Superior temporal gyrus (tissue), 1 donor: ENCODE measurements around the gene PPP2R5D.
"Not testable (repeated sequence)": the region's sequence is repeated elsewhere in the genome, so short reads cannot be mapped to it uniquely, and the experiment has no call there.

Experiments used
- DNase-seq: peaks from one replicate; pipeline ENCODE4 v3.0.0-alpha.2; 2016; ENCODE audit errors: extremely low spot score

PPP2R5D gene

DNA sequence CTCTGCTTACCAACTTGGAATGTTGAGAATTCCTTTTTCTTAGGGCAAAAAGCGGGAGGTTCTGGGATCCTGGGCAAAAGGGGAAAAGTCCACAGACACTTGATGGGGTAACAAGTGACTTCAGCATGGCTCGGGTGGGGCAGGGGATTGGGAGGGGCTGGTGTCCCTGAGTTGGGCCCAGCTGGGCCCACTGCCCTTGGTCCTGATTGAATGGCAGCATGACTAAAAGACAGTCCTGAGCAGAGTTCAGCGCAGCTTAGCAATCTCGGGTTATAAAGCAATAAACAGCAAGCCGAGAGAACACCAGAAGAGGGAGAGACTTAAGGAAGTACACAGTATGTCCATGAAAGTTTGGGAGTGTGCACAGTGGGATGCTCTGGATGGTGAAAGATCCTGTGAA, 5.6 kb downstream of the PPP2R5D start:
- DNase-seq: no peak

DNA sequence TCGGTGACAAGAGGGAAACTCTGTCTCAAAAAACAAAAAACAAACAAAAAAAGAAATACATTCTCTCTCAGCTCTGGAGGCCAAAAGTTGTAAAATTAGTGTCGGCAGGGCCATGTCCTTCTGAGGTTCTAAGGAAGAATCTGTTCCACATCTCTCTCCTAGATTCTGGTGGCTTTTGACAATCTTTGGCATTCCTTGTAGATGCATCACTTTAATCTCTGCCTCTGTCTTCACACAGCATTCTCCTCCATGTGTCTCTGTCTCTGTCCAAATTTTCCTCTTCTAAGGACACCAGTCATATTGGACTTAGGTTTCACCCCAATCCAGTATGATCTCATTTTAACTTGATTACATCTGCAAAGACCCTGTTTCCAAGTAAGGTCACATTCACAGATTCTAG, 9.1 kb downstream of the PPP2R5D start:
- no peak for DNase-seq

- peak; percentile 29 for DNase-seq
These were observed 12.1 kb downstream of the PPP2R5D start for GRCh38 chr6:42996513-42996912.

GRCh38 chr6:42998205-42998604, 13.8 kb downstream of the PPP2R5D start:
- DNase-seq: not testable (repeated sequence)

DNA sequence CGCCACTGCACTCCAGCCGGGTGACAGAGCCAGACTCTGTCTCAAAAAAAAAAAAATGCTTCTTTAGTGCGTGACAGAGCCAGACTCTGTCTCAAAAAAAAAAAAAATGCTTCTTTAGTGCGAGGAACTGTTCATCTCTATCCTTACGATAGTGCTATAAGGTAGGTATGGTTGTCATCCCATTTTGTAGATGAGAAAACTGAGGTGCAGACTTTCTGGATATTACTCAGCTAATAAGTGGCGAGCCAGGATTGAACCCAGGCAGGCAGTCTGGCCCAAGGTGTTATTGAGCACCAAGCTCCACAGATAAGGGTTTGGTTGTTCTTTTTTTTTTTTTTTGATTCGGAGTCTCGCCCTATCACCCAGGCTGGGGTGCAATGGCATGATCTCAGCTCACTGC, 17.5 kb downstream of the PPP2R5D start:
- no peak for DNase-seq

DNA sequence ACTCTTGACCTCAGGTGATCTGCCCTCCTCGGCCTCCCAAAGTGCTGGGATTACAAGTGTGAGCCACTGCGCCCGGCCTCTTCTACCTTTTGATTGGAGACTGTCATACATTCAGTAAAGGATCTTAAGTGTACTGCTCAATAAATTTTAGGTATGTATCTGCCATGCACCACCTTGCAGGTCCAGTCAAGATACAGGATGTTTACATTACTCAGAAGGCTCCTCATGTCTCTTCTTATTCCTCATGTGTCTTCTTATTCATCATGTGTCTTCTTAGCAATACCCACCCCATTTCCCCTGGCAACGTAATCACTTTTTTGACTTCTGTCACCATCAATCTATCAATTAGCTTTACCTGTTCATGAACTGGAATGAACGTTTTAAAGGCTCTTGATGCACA, 21.5 kb downstream of the PPP2R5D start:
- DNase-seq: no peak

- no peak for DNase-seq
These were observed 21.9 kb downstream of the PPP2R5D start for GRCh38 chr6:43006251-43006650.

- DNase-seq: no peak
These were observed 22.8 kb downstream of the PPP2R5D start for GRCh38 chr6:43007126-43007525.

GRCh38 chr6:43009124-43009523, 24.8 kb downstream of the PPP2R5D start:
- DNase-seq: no peak

DNA sequence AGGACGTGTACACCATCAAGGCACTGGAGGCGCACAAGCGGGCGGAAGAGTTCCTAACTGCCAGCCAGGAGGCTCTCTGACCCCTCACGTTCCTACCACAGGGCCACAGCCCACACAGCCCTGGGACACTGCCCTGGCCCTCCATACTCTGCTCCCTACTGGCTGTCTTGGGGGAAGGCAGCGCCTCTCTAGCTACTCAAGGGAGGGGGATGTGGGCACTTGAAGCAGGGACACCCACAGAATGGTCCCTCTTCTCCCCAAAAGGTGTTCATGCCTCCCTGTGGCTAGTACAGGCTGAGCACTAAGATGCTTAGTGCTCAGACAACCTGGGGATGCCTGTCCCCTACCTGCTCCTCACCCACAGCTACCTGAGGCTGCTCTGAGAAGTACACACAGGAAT, 26.8 kb downstream of the PPP2R5D start:
- no peak for DNase-seq

DNA sequence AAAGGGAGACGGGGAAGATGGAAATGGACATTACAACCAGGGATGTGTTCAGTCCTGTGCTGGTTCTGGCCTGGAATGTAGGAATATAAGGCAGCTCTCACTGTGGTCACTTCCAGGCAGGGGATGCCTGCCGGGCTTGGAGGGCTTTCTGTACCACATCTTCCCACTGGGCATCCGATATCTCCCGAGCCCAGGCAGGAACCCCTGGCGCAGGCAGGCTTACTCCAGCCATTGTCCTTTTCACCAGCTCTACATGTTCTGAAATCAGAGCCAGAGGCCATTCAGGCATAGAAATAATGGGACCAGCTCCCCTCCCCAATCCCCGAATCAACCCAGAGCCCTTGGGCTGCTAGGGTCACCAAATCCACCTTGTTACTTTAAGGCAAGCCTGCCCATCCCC, 28.0 kb downstream of the PPP2R5D start:
- no peak for DNase-seq

DNA sequence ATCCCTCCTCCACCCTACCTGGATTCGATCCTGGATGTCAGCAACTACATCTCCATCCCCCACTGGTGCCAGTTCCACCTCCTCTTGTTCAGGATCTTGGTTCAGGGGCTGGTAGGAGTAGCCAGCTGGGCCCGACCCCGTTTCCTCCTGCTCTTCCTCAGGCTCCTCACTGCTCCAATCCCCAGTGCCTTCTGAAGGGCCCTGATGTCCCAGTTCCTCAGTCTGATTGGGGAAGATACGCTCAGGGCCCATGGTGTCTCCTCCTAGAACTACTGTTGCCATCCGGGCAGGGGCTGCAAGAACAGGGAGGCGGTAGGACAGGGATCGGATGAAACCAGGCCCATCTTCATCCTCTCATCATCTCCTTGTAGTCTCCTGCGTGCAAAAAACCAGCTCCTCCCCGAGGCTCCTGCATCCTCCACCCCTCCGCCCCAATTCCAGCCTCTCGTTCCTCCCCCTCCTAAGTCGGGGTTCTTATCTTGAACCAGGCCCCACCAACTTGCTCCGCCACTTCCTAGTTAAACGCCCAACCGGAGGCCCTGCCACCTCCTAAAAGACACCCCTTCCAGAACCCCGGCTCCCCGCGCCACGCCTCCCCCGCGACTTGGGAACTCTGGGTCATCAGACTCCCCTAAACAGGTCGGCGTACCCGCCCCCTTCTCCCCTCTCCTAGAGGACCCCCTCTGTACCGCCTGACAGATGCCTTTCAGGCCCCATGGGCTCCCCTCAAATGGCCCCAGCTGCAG, 28.9 kb downstream of the PPP2R5D start:
- peak; percentile 27 for DNase-seq

- DNase-seq: peak; percentile 100
These were observed 29.6 kb downstream of the PPP2R5D start, which contains the start of the genes KLHDC3 and MEA1 for GRCh38 chr6:43013843-43014433. TSS of gene KLHDC3 (plus strand) at chr6:43014249. CDS start at chr6:43017193, 2,944 bp downstream. TSS of gene MEA1 (minus strand) at chr6:43013946. CDS start at chr6:43013813, 133 bp downstream.

- no peak for DNase-seq
These were observed 30.1 kb downstream of the PPP2R5D start for GRCh38 chr6:43014434-43014909.

DNA sequence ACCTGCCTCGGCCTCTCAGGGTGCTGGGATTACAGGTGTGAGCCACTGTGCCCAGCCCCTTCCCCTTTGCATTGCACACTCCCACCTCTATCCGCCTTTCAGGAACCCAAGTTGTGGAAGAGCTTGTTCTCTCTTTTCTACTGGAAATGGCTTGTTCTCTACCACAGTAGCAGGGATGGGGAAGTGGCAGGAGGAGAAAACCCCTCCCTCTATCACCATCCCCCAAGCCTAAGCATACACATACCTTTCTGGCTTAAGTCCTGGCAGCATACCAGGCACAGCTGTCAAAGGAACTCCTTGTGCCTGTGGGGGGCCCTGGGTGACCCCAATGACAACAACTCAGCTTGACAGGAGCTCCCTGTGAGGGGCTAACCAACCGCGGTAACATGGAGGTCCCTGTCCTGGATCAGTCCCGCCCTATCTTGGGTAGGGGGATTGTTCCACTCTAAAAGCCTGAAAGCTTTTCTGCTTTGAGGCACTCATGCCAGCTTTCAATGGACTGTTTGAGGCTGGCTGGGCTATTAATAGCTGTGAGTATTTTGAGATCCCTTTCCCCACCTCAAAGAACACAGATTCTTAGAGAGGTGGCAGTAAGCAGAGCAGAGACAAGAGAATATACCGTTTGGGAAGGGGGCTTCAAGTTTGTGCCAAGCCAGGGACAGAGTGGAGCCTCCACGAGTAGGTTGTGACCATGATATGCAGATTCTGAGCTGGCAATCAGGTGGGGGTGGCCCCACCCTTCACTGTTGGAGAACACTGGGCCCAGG, 32.0 kb downstream of the PPP2R5D start:
- DNase-seq: no peak

GRCh38 chr6:43016943-43017334, 32.6 kb downstream of the PPP2R5D start:
- no peak for DNase-seq

GRCh38 chr6:43019152-43019551, 34.8 kb downstream of the PPP2R5D start:
- no peak for DNase-seq

DNA sequence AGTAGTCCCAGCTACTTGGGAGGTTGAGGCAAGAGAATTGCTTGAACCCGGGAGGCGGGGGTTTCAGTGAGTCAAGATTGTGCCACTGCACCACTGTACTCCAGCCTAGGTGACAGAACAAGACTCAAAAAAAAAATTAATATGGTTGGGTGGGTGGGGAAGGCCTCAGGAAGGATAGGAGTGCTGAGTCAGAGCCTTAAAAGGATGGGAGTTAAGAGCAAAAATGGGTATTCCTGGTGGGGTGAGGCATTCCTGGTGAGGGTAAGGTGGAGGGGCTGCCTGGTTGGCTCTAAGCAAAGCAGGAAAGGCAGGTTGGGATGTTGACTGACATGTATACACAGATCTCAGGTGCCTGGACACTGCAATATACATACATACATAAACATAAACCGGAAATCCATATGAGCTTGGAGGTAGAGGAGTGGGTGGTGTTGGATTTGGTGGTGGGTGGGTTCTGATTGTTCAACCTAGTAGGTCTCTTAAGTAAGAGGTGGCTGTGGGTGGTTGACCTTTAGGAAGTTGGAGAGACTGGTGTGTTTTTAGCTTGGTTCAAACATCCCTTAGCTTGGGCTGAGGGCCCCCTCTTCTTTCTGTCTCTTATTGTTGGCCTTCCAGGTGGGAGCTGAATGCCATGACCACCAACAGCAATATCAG, 35.8 kb downstream of the PPP2R5D start:
- DNase-seq: no peak

- no peak for DNase-seq
These were observed 36.5 kb downstream of the PPP2R5D start for GRCh38 chr6:43020847-43021246.

DNA sequence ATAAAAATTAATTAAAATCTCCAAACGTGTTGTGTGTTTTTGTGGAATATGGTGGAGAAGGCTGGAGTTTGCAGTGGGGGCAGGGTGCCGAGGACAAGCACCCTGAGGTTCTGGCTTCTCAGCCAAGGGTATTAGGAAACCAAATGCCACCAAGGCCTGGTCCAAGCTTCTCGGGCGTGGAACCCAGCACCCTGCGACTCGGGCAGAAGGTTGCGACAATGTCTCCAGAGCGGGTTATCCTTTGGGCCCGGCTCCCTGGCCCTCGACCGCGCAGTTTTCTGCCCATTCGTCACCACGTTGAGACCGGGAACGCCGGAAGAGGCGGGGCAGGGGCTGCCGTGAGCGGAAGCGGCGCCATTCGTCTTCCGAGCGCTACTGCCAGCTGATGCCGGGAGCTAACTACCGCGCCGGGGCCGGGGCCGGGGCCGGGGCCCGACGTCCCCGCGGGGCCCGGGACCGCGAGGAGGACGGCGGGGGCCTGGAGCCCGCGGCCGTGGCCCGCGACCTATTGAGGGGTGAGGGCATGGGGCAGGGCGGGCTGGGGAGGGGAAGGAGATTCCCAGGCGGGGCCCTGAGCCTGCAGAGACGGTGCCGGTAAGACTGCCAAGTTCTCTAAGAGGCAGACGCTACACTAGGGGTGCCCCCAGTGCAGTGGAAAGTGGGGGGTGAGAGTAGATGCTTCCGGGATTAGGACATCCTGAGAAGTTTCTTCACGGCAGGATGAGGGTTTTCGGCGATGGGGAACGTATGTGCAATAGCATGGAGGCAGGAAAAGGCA, 37.1 kb downstream of the PPP2R5D start, which contains the start of gene RRP36:
Gene RRP36, plus strand, starts transcription at position 354 of the 778 bp plus-strand sequence. Its CDS starts 32 bp downstream, at position 386.
- DNase-seq: peak; percentile 83

GRCh38 chr6:43024436-43024835, 40.1 kb downstream of the PPP2R5D start:
- DNase-seq: no peak
